HG03064 (cell line): ENCODE results near the gene SERINC5.

ENCODE experiments used
- ATAC-seq: cut with Tn5 transposase; IDR thresholded peaks from one replicate; pipeline ENCODE4 v1.9.1; 2021; ENCODE audit warnings: low read depth; ENCODE audit not compliant: unreplicated experiment

The SERINC5 gene

GRCh38 chr5:80230269-80230992, 25.4 kb downstream of the SERINC5 start:
- ATAC-seq = no peak

DNA sequence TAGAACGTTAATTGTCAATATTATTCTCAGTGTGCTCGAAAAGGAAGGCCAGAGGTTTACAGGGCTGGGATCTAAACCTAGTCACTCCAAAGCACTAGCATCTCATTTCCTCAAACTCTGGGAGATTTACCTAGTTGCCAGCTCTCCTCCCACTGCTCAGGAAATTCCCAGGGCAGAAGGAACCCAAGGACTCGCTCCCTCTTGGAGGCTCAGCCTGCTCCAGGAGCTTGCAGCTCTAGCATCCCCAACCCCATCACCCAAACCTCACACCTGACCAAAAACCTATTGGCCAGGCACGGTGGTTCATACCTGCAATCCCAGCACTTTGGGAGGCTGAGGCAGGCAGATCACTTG, 26.0 kb downstream of the SERINC5 start:
- ATAC-seq = no peak

GRCh38 chr5:80227979-80228596, 27.8 kb downstream of the SERINC5 start:
- no peak for ATAC-seq

- ATAC-seq = no peak
Measured at GRCh38 chr5:80225934-80226326, 29.9 kb downstream of the SERINC5 start.

DNA sequence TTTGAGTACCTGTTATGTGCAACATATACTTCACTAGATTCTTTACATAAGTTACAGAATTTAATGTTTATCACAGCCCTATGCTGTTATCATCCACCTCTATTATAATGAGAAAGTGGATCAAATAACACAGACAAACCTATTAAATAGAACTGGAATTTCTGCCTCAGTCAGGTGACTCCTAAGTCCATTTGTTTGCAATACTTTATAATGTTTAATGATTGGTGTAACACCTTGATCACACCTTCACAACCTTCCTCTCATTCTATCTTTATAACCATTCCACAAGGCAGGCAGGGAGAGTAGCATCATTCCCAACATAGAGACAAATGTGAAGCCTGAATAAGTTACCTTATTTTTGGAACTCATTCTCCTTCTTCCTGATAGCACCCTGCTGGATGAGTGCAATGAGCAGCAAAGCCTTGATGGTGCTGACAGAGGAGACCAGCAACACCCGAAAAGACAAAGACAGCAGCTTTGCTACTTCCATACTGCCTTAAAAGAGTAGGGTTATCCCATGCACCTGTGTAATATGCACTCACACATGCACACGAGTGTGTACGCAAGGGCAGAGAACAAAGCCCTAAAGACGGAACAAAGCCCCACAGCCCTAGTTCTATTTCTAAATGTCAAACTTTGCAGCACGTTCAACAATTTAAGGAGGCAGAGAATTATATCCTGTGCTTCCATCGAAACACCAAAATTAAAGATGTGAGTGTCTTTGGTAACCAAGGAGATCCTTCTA, 30.5 kb downstream of the SERINC5 start:
- ATAC-seq = no peak

DNA sequence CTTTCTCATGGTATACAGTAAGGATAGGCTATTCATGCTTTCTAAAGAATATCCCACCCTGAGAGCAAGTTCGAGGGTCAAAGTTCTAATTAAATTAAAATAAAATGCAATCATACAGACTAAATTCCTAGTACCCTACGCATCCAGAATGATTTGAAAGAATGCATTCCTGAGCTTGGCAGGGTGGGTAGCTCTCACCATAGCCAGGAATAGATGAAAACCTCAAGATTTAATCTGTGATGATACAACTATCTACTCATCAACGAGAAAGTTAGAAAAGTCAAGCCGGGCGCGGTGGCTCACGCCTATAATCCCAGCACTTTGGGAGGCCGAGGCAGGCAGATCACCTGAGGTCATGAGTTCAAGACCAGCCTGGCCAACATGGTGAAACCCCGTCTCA, 32.3 kb downstream of the SERINC5 start:
- no peak for ATAC-seq

- no peak for ATAC-seq
Measured at GRCh38 chr5:80220245-80220897, 35.5 kb downstream of the SERINC5 start.

- ATAC-seq = no peak
Measured at GRCh38 chr5:80219391-80219790, 36.5 kb downstream of the SERINC5 start.

DNA sequence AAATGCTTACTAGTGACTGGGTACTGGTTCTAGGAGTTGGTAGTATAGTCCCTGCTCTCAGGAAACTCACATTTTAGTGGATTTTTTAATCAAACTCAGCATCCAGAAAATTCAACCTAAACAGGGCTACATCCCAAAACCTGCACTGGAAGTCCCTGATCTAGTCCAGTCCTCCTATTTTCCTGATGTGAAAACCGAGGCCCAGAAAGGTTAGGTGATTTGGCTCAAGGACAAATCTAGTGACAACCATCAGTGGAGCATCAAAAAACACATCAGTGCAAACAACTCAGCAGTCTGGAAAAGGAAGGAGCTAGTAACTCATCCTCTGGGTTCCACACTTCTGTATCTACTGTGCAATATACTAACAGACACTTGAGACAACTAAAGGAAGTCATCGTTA, 38.2 kb downstream of the SERINC5 start:
- no peak for ATAC-seq

DNA sequence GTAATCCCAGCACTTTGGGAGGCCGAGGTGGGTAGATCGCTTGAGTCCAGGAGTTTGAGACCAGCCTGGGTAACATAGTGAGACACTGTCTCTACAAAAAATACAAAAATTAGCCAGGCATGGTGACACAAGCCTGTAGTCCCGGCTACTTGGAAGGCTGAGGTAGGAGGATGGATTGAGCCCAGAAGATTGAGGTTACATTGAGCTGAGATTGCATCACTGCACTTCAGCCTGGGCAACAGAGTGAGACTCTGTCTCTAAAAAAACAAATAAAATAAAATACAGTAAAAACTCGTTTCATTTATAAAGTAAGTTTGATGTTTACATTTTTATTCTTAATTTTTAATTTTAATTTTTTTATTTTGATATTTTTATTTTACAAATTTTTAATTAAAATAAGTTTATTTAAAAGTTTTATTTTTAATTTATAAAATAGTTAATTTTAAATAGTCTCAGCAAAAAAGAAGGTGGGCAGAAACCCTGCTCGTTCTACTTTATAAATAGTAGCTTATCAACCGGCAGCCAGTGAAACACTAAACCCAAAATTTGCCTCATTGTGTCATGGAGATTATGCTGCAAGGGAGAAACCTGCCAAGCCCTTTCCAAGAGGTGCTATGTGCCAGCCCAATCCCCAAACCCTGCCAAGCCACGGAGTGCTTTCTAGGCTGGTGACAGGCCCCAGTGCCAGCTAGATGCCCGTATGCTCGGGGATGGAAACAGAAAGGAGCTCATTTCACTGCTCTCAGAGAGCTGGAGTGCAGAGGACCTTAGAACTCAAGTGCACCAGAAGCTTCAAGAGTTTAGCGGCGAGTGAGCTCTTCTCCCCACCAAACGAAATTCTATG, 38.9 kb downstream of the SERINC5 start:
- no peak for ATAC-seq

- no peak for ATAC-seq
Measured at GRCh38 chr5:80216096-80216495, 39.8 kb downstream of the SERINC5 start.

- no peak for ATAC-seq
Measured at GRCh38 chr5:80215523-80215922, 40.3 kb downstream of the SERINC5 start.

DNA sequence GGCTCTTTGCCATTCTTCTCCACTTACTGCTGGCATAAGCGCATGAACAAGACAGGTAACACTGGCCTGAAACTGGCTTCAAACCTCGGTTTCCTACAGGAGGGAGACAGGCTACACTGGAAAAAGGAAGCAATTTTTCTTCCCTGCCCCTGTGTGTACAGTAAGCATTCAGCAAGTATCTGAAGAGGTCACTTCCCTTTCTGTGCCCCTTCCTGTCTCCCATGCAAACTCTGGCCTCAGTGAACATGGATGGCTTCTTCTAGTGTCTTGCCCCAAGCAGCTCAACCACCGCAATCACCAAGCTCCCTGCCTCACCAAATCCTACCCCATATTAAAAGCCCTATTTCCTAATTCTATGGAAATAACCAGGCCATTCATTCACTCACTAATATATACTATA, 42.4 kb downstream of the SERINC5 start:
- no peak for ATAC-seq

GRCh38 chr5:80212171-80212667, 43.6 kb downstream of the SERINC5 start:
- no peak for ATAC-seq

GRCh38 chr5:80211327-80211726, 44.5 kb downstream of the SERINC5 start:
- no peak for ATAC-seq

- no peak for ATAC-seq
Measured at GRCh38 chr5:80210014-80210413, 45.8 kb downstream of the SERINC5 start.

DNA sequence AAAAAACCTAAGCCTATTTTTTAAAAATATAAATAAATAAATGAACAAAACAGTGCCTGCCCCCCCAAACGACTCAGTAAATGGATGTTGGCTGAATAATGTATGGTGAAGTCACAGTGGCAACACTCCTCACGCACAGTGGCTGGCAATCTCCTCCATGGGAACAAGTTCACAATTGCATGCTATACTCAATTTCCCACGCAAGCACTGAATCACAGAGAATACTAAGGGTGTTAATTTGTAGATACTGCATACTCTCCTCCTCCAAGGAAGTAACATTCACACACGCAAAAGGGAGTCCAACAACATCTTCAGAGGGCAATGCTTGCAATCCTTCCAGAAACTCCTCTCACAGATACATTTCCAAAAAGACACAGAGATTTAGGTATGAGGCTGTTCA, 47.5 kb downstream of the SERINC5 start:
- no peak for ATAC-seq

GRCh38 chr5:80207832-80208231, 48.0 kb downstream of the SERINC5 start:
- ATAC-seq = no peak

GRCh38 chr5:80206282-80206681, 49.6 kb downstream of the SERINC5 start:
- ATAC-seq = no peak

DNA sequence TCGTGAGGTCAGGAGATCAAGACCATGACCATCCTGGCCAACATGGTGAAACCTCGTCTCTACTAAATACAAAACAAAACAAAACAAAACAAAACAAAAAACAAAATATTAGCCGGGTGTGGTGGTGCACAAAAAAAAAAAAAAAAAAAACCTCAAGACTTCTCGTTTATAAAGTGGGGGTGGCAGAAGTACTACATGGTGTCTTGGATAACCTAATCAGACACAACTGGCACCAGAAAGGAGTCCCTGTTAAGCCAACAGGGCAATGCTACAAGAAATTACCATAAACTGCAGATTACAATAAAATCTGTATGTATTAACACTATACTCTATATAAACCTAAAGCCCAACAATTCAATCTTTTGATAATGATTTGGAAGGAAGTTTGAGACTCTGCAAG, 50.0 kb downstream of the SERINC5 start:
- ATAC-seq = no peak
